T-helper 1 cell treated with Interleukin-12 subunit alpha and Interleukin-12 subunit beta and Interleukin-4 antibody, amounts not matched to agents 30 ng/mL and 1 ng/mL, for 36 hours (primary cell): Measurements from ENCODE around the gene POLN. TPM values are rescaled to one million over a fixed set of nuclear protein-coding genes. Genes with fewer than 3 reads are reported as not detected.
"Not testable (repeated sequence)": the region's sequence is repeated elsewhere in the genome, so short reads cannot be mapped to it uniquely, and the experiment has no call there.

Experiments
- intact Hi-C: fragments of 100-400 bp; cut with micrococcal nuclease; formaldehyde crosslinking; loops from one replicate; pipeline ENCODE4 v1.15.1; 2024
- total RNA-seq: library from RNA; stranded (reverse); gene quantifications from 2 replicates; pipeline ENCODE4 v1.2.3, GENCODE V29; 2022

The POLN gene
- total RNA-seq, 1 donor from 2014 or later: 9.4 TPM

DNA sequence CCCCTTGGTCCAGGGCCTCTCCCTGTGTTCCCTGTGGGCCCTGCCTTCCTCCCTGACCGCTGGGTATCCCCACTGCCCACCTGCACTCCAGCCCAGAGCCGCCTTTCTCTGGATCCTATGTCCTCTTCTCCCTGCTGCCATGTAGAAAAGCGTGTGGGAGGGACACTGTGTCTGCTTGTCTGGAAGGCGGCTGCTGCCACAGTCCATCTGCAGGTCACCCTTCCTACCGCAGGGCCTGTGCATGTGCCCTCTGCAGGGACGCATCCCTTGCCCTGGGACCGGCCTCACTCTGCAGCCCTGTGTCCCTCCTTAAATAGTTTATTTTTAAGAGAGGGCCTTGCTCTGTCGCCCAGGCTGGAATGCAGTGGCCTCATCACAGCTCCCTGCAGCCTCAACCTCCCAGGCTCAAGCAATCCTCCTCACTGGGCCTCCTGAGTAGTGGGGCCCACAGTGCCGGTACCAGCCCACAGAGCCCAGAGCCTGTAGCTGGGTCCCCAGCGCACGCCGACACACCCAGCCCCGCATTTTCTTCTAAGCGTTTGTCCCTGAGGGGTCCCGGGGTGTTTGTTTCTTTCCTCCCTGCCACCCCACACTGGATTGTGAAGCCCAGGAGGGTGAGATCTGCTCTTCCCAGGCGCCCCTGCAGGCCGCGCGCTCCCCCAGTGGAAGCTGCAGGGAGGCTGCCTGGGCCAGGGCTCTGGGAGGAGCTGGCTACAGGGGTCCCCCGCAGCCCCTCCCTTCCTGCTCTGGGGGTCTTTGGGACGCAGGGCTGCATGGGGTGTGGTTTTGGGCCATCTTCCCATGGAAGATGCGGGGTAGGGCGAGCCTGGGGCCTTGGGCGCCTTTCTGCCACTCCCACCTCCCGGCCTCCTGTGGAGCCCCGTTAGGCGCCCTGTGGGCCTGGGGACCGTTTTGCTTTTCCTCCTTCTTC lies 195.6 kb downstream of the POLN start:
- intact Hi-C loops: no loop called here

- intact Hi-C loops: no loop called here
Measured at GRCh38 chr4:2045518-2045951, 196.4 kb downstream of the POLN start.

DNA sequence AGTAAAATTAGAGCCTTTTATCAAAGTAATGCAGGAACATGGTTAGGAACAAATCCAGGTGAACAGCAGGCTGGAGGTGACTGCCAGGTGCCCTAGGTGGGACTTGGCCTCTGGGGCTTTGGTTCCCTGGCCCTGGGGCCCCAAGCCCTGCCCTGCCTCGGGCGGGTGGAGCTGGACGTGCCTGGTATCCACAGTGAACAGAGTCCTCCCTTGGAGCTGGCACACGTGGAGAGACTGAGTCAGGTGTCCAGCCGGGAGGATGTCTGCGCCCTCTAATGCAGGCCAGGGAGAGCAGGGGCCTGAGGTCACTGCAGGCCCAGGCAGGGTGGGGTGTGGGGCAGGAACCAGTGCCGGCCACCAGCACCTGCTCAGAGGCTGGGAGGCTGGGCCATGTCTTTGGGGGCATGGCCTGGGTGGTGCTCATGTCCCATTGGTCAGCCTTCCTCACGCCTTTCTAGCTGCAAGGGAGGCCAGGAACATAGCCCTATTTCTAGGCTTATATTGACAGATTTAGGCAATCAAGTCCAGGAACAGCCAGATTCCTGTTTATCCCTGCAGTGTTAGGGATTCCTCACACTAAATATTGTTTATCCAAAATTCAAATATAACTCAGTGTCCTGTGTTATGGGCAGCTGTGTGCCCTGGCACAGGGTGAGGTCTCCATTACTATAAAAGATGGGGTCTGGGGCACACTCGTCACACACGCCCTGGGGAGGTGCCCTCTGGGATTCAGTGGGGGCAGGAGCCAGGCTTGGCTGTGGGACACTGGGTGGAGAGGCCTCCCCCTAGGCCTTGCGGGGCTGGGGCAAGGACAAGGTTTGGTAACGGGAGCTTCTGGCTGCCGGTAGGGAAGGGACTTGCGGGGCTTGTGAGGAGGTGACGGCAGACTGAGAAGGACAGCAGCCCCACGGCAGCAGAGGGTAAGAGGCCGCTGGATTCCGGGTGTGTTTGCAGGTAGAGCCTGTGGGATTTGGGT lies 197.1 kb downstream of the POLN start:
- intact Hi-C loops: loop anchor here (5.0 kb wide), 1 partner anchor 197 kb away; the partner anchor contains the start of genes HAUS3 and POLN

- intact Hi-C loops: loop anchor here (5.0 kb wide), 1 partner anchor 198 kb away; the partner anchor contains the start of genes HAUS3 and POLN
Measured at GRCh38 chr4:2044119-2044485, 197.8 kb downstream of the POLN start.

DNA sequence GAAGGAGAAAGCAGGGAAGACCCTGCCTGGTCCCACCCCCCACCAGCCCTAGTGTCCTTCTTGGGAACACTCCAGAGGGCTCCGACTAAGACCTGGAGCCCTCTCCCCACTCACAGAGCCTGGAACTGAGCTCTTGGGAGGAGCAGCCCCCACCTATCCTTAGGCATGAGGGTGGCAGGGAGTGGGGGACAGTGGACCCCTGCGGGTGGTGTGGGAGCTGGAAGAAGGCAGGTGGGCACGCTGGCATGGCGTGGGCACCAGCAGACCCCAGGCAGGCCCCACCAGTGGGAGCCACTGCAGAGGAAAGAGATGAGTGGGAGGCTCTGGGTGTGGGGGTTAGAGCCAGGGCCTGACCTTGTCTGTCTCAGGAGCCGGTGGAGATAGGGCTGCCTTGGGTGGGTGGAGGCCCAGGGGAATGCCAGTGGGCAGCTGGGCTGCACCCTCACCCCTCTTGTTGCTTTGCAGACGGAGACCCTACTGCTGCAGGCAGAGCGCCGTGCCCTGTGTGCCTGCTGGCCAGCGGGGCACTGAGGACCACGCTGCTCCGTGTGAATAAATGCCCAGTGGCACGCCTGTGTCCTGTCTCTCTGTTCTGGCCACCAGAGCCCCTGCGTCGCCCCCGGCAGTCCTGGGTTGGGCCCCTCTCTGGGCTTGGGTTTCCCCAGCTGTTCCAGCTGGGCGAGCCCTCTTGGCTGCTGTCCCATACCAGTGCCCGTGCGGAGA lies 198.4 kb downstream of the POLN start:
- intact Hi-C loops: loop anchor here (5.0 kb wide), 1 partner anchor 199 kb away; the partner anchor contains the start of genes HAUS3 and POLN

- intact Hi-C loops: loop anchor here (5.0 kb wide), 1 partner anchor 199 kb away; the partner anchor contains the start of genes HAUS3 and POLN
Measured at GRCh38 chr4:2042947-2043395, 198.9 kb downstream of the POLN start.

GRCh38 chr4:2042204-2042946 lies 199.5 kb downstream of the POLN start:
- intact Hi-C loops: loop anchor here (5.0 kb wide), 1 partner anchor 200 kb away; the partner anchor contains the start of genes HAUS3 and POLN

- intact Hi-C loops: loop anchor here (1.0 to 5.0 kb wide), 4 partner anchors 32 to 427 kb away; partner anchors contain the start of genes HAUS3, POLN and RNF4
Measured at GRCh38 chr4:2041239-2042130, 200.4 kb downstream of the POLN start.

GRCh38 chr4:2040391-2041238 lies 201.3 kb downstream of the POLN start:
- intact Hi-C loops: loop anchor here (1.0 to 5.0 kb wide), 4 partner anchors 31 to 428 kb away; partner anchors contain the start of genes HAUS3, POLN and RNF4

DNA sequence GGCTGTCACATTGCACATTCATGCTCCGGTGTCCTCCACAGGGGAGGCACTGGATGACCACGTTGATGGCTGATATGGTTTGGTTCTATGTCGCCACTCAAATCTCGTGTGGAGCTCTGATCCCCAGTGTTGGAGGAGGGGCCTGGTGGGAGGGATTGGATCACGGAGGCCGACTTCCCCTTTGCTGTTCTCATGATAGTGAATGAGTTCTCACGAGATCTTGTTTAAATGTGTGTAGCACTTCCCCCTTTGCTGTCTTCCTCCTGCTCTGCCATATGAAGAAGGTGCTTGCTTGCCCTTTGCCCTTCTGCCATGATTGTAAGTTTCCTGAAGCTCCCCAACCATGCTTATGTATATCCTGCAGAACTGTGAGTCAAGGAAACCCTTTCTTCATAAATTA lies 205.1 kb downstream of the POLN start:
- intact Hi-C loops: no loop called here

- intact Hi-C loops: no loop called here
Measured at GRCh38 chr4:2036327-2036726, 205.6 kb downstream of the POLN start.

DNA sequence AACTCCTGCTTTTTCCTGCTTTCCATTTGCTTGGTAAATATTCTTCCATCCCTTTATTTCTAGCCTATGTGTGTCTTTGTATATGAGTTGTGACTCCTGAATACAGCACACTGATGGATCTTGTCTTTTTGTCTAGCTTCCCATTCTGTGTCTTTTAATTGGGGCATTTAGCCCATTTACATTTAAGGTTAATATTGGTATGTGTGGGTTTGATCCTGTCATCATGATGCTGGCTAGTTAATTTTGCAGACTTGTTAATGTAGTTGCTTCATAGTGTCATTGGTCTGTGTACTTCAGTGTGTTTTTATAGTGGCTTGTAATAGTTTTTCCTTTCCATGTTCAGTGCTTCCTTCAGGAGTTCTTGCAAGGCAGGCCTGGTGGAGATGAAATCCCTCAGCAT lies 210.8 kb downstream of the POLN start:
- intact Hi-C loops: not testable (repeated sequence)

DNA sequence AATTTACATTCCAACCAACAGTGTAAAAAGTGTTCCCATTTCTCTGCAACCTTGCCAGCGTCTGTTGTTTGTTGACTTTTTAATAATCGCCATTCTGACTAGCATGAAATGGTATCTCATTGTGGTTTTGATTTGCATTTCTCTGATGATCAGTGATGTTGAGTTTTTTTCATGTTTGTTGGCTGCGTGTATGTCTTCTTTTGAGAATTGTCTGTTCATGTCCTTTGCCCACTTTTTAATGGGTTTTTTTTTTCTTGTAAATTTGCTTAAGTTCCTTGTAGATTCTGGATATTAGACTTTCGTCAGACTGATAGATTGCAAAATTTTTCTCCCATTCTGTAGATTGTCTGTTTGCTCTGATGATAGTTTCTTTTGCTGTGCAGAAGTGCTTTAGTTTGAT lies 214.8 kb downstream of the POLN start:
- intact Hi-C loops: not testable (repeated sequence)

DNA sequence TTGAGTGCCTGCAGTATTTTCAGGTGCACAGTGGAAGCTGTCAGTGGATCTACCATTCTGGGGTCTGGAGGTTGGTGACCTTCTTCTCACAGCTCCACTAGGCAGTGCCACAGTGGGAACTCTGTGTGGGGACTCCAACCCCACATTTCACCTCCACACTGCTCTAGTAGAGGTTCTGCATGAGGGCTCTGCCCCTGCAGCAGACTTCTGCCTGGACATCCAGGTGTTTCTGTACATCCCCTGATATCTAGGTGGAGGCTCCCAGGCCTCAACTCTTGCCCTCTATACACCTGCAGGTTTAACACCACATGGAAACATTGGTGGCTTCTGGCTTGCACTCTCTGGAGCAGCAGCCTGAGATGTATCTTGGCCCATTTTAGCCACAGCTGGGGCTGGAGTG lies 216.1 kb downstream of the POLN start:
- intact Hi-C loops: no loop called here

DNA sequence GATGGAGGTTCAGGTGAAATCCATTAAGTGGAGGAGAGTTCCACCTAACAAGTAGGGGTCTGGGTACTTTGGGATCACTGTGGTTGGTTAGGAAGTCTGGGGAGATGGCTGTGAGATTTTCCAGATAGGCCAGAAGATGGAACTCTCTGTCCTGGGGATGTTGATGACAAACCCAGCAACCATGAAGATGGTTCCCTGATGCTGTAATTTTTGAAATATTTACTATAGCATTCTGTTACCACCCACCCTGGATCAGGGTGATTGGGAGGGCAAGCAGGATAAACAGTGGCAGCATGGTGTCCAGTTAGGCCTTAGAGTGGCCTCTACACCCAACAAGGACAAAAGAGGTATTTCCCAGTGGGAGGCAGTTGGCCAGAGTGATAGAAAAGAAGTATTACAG lies 217.2 kb downstream of the POLN start:
- intact Hi-C loops: no loop called here
